ENCODE measurements around the gene FNBP1.

FNBP1 gene

DNA sequence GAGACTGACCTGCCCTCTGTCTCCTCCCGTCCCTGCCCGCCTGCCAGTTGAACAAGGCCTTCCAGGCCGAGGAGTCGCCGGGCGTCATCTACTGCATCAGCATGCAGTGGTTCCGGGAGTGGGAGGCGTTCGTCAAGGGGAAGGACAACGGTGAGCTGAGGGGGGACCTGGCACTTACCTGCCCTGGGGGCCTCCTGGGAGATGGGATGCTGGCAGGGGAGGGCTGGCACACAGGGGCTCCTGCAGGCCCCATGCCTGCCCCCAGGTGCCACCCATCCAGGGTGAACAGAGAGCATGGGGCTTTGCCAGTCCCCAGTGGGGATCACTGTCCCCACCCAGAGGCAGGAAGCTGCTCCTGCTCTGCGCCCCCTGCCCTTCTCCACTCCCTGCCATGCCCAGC lies 164.7 kb downstream of the FNBP1 start:
- TF ChIP-seq ZNF565 (CRISPR knock-in tag; conservative IDR thresholded peaks at IDR 0.05; ENCODE audit: low read depth) (no peak), PPARA (CRISPR knock-in tag; IDR thresholded peaks at IDR 0.05; ENCODE audit: borderline replicate concordance) (no peak), GLIS3 (CRISPR knock-in tag; IDR thresholded peaks at IDR 0.05) (no peak), ZNF70 (CRISPR knock-in tag; IDR thresholded peaks at IDR 0.05) (no peak), CSDC2 (CRISPR knock-in tag; IDR thresholded peaks at IDR 0.05) (no peak), ESRRG (CRISPR knock-in tag; IDR thresholded peaks at IDR 0.05) (no peak), ZNF8 (CRISPR knock-in tag; IDR thresholded peaks at IDR 0.05) (no peak)
- TF ChIP-seq, protein P1, sequence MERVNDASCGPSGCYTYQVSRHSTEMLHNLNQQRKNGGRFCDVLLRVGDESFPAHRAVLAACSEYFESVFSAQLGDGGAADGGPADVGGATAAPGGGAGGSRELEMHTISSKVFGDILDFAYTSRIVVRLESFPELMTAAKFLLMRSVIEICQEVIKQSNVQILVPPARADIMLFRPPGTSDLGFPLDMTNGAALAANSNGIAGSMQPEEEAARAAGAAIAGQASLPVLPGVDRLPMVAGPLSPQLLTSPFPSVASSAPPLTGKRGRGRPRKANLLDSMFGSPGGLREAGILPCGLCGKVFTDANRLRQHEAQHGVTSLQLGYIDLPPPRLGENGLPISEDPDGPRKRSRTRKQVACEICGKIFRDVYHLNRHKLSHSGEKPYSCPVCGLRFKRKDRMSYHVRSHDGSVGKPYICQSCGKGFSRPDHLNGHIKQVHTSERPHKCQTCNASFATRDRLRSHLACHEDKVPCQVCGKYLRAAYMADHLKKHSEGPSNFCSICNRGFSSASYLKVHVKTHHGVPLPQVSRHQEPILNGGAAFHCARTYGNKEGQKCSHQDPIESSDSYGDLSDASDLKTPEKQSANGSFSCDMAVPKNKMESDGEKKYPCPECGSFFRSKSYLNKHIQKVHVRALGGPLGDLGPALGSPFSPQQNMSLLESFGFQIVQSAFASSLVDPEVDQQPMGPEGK (CRISPR knock-in tag; IDR thresholded peaks at IDR 0.05; ENCODE audit: borderline replicate concordance) = no peak
- TF ChIP-seq, protein P2, sequence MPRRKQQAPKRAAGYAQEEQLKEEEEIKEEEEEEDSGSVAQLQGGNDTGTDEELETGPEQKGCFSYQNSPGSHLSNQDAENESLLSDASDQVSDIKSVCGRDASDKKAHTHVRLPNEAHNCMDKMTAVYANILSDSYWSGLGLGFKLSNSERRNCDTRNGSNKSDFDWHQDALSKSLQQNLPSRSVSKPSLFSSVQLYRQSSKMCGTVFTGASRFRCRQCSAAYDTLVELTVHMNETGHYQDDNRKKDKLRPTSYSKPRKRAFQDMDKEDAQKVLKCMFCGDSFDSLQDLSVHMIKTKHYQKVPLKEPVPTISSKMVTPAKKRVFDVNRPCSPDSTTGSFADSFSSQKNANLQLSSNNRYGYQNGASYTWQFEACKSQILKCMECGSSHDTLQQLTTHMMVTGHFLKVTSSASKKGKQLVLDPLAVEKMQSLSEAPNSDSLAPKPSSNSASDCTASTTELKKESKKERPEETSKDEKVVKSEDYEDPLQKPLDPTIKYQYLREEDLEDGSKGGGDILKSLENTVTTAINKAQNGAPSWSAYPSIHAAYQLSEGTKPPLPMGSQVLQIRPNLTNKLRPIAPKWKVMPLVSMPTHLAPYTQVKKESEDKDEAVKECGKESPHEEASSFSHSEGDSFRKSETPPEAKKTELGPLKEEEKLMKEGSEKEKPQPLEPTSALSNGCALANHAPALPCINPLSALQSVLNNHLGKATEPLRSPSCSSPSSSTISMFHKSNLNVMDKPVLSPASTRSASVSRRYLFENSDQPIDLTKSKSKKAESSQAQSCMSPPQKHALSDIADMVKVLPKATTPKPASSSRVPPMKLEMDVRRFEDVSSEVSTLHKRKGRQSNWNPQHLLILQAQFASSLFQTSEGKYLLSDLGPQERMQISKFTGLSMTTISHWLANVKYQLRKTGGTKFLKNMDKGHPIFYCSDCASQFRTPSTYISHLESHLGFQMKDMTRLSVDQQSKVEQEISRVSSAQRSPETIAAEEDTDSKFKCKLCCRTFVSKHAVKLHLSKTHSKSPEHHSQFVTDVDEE (CRISPR knock-in tag; IDR thresholded peaks at IDR 0.05) = no peak
- TF ChIP-seq, protein P3, sequence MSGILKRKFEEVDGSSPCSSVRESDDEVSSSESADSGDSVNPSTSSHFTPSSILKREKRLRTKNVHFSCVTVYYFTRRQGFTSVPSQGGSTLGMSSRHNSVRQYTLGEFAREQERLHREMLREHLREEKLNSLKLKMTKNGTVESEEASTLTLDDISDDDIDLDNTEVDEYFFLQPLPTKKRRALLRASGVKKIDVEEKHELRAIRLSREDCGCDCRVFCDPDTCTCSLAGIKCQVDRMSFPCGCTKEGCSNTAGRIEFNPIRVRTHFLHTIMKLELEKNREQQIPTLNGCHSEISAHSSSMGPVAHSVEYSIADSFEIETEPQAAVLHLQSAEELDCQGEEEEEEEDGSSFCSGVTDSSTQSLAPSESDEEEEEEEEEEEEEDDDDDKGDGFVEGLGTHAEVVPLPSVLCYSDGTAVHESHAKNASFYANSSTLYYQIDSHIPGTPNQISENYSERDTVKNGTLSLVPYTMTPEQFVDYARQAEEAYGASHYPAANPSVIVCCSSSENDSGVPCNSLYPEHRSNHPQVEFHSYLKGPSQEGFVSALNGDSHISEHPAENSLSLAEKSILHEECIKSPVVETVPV (CRISPR knock-in tag; IDR thresholded peaks at IDR 0.05) = no peak
- no peak for ATAC-seq

DNA sequence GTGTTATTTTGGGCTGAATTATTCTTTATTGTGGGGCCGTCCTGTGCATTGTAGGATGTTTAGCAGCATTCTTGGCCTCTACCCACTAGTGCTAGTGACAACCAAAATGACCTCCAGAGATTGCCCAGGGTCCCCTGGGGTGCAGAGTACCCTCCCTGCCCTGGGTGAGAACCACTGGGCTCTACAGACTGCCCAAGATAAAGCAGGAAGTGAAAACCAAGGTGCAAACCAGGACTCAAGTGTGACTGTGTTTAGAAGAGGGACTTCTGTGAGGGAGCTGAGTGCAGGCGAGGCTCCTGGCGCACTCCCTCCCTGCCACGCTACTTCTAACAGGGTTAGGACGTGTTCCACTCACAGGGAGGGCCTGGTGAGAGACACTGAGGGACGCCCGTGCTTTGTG lies 166.2 kb downstream of the FNBP1 start:
- ATAC-seq = no peak
- TF ChIP-seq GLIS3 (CRISPR knock-in tag; IDR thresholded peaks at IDR 0.05) = no peak
- TF ChIP-seq, protein P4, sequence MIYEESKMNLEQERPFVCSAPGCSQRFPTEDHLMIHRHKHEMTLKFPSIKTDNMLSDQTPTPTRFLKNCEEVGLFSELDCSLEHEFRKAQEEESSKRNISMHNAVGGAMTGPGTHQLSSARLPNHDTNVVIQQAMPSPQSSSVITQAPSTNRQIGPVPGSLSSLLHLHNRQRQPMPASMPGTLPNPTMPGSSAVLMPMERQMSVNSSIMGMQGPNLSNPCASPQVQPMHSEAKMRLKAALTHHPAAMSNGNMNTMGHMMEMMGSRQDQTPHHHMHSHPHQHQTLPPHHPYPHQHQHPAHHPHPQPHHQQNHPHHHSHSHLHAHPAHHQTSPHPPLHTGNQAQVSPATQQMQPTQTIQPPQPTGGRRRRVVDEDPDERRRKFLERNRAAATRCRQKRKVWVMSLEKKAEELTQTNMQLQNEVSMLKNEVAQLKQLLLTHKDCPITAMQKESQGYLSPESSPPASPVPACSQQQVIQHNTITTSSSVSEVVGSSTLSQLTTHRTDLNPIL (CRISPR knock-in tag; IDR thresholded peaks at IDR 0.05; ENCODE audit: low read depth) = no peak

DNA sequence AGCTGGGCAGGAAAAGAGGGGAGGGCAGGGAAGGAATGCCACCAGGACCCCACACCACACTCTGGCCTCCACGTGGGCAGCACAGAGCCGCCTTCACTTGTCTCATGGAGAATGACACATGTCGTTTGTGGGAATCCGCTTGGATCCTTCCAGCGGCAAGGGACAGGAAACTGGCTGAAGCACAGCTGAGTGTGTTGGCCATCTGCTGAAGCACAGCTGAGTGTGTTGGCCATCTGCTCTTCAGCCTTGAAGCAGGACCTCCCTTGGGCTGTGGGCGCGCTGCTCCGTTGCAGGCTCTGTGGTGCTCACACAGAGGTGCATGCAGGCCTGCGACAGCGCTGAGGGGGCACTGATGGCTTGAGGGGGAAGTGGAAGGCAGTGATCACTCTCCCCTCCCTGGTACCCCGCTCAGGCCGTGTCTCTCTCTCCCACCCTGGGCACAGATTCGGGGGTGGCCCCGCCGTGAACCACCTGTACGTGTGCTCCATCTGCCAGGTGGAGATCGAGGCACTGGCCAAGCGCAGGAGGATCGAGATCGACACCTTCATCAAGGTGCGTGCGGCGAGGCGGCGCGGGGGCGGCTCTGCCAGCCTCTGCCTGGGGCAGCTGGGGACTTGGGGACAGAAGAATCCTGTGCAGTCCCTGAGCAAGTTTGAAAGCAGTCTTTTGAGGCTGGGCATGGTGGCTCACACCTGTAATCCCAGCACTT lies 167.1 kb downstream of the FNBP1 start:
- TF ChIP-seq ZNF70 (CRISPR knock-in tag; IDR thresholded peaks at IDR 0.05) (no peak), SNAI2 (CRISPR knock-in tag; IDR thresholded peaks at IDR 0.05) (no peak), TOX (CRISPR knock-in tag; IDR thresholded peaks at IDR 0.05; ENCODE audit: borderline replicate concordance) (no peak), ZNF8 (CRISPR knock-in tag; IDR thresholded peaks at IDR 0.05) (no peak), BACH2 (CRISPR knock-in tag; IDR thresholded peaks at IDR 0.05; ENCODE audit: borderline replicate concordance) (no peak), ZFP30 (CRISPR knock-in tag; IDR thresholded peaks at IDR 0.05) (no peak), ZFP3 (CRISPR knock-in tag; IDR thresholded peaks at IDR 0.05) (no peak), PPARA (CRISPR knock-in tag; IDR thresholded peaks at IDR 0.05; ENCODE audit: borderline replicate concordance) (no peak), CSDC2 (CRISPR knock-in tag; IDR thresholded peaks at IDR 0.05) (no peak), ARNTL (CRISPR knock-in tag; IDR thresholded peaks at IDR 0.05; ENCODE audit: borderline replicate concordance, low read depth) (no peak)
- TF ChIP-seq, protein P1 (CRISPR knock-in tag; IDR thresholded peaks at IDR 0.05; ENCODE audit: borderline replicate concordance) = no peak
- TF ChIP-seq, protein P4 (CRISPR knock-in tag; IDR thresholded peaks at IDR 0.05; ENCODE audit: low read depth) = no peak
- TF ChIP-seq, protein P3 (CRISPR knock-in tag; IDR thresholded peaks at IDR 0.05) = no peak
- no peak for ATAC-seq

All from SK-N-SH treated with all-trans-retinoic acid at 6 μM for 48 hours (cell line).